GM21423 (cell line): ENCODE measurements around the gene SEC31B.

Source experiments
- ATAC-seq: cut with Tn5 transposase; IDR thresholded peaks from one replicate; pipeline ENCODE4 v1.9.1; 2021; ENCODE audit warnings: mild to moderate bottlenecking, moderate library complexity; ENCODE audit not compliant: unreplicated experiment

Gene SEC31B

GRCh38 chr10:100519311-100520051 is at the start of gene SEC31B:
TSS of gene SEC31B (minus strand) at chr10:100519861. CDS start at chr10:100516952, 2,909 bp downstream.
- ATAC-seq: no peak

- ATAC-seq: no peak
Measured at GRCh38 chr10:100568912-100569311, 49.3 kb upstream of the SEC31B start.

DNA sequence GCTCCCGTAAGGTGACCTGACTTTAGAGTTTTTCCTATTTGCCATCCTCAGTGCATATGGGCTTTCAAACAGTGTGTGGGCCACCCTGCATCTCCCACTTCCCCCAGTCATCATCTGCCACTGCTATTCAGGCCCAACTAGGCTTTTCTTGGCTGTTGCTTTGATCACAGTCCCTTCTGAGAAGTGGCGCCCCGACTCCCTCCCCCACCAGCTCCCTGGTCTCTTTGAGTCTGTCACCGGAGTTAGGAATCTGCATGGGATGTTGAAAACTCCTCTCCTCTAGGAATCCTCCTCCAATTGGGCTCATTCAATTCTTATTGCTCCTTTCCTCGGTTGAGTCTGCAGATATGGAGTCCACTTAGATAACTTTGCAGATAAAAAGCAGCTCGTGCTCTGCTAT is 48.2 kb upstream of the SEC31B start:
- no peak for ATAC-seq

DNA sequence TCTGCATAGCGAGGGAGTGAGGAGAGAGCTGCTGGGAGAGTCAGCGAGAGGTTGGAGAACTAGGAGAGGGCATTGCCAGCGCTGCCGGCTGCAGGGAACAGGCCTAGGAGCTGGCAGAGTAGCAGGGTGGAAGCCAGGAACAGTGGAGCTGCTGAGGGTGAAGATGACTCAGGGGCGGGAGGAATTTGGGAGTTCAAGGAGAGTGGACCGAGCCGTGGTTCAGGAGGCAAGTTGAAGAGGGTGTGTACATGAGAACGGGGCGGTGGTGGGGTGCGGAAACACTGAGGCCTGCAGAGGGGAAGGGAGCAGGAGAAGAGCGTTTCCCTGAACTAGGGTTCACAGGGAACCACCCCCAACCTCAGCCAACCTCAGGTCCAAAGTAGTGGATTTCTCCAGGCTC is 47.6 kb upstream of the SEC31B start:
- ATAC-seq: no peak

- ATAC-seq: no peak
Measured at GRCh38 chr10:100566561-100566960, 46.9 kb upstream of the SEC31B start.

DNA sequence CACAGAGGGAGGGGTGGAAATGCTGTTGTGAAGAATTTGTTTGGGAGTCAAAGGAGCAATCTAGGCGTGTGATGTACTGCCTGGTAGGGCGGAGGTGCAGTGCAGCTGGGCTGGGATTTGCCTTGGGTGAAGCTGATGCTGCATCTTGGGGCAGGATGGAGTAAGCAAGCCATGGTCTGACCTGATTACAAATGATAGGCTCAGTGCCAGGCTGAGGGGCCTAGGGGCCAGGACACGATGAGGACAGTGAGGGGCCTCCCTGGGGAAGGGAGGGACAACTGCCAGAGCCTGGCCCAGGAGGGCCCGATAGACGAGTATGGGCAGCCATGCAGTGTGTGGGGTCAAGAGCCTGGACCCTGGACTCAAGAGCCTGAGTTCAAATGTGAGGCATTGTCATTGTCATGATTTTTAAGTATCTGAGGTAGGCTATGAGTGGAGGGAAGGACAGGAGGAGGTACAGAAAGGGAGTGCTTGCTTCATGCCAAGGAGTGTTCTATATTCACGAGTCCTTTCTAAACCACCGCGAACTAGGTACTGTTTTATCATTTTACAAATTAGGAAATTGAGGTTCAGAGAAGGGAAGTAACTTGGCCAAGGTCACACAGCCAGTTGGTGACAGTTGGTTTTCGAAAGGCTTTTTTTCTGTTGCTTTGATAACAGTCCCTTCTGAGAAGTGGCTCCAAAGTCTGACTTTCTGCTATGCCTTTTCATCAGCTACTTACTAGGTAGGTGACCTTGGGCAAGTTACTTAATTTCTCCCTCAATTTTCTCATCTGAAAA is 45.7 kb upstream of the SEC31B start:
- no peak for ATAC-seq

DNA sequence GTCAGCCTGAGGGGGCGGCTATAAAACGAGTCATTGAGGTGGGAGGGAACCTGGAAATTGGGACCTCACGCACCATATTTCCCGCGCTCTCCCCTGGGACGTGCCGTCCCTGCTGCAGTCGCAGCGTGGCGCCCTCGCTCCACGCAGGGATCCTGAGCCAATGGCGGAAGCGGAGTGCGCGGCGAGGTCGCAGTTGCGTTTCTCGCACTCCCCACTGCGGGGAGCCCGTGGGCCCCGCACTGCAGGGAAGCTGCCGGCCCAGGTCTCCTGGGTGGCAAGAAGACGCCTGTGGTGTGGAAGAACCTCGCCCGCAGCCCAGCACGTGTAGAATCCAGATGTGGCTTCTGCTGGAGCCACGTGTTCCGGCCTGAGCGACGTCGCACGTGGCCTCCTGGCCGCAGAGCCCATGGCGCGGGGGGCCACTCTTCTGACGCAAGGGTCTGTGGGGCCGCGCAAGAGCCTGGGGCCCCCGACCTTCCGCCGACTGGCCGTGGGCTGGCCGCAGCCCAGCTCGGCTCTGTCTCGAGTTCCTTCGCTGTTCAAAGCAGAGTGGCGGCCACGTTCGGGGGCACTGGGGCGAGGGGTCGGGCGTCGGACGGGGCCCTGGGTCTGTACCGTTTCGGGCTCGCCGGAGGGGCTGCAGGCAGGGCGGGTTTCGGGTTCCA is 42.5 kb upstream of the SEC31B start:
- ATAC-seq: peak; percentile 72

DNA sequence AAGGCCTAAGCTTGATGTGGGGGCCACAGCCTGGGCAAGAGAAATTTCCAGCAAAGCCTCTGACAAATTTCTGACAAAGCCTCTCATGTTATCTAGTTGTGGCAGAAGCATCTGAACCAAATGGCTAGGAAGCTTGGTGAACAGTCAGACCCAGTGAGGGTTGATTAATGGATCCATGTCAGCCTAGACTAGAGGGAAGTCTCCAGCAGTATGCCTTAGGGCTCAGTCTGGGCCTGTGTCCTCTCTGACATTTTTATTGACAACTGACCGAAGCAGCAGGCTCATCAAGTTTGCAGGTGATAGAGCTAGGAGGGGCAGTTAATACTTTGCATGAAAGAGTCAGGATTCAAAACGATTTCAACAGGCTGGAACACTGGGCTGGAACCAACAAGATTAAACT is 41.3 kb upstream of the SEC31B start:
- no peak for ATAC-seq

DNA sequence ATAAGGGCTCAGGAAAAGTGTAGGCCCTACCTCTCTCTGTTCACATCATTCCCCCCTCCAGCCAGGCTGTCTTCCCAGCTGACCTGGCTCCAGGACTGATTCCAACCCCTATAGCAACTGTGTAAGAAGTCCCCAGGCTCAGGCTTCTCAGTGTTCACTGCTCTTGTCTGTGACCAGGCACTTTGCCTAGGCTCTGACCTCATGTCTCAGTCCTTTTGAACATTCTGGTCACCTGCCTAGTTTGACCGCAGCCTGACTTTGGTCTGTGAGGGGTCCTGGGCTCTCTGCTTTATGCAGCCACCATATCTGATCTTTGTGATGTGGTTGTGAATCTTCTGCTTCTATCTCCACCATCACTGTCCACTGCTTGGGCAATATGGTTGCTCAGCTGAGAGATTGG is 40.6 kb upstream of the SEC31B start:
- no peak for ATAC-seq

DNA sequence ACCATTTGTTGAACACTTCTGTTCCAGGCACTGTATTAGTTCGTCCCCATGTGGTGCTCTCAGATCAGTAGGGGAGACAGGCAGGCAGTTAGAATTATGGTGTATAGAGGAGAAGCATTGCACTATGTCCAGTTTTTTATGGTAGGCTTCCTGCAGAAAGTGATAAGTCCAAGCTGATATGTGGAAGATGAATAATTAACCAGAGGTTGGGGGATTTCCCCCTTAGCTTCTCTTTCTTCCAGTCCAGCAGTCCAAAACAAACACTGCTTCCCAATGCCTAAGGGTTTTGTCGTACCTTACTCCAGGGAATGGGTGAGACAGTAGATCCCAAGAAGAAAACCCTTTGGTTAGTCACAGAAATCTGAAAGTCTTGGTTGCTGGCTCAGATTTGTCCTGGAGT is 35.2 kb upstream of the SEC31B start:
- no peak for ATAC-seq

DNA sequence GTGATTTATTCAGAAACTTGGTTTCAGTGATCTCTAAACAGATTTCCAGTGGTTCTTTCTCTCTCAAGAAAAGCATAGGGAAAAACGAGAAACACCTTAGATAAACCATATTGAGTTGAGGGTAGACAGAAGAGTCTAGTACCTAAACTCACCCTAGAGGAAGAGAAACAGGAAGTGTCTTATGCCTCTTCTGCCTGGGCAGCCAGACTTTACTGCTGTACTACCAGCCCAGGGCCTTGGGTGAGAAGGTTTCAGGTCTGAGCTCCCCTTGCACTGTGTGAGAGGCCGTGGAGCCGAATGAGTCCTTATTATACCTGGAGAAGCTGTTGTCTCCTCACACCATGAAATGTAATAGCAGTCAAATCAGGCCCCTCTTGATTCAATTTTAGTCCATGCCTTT is 34.3 kb upstream of the SEC31B start:
- ATAC-seq: no peak

- ATAC-seq: no peak
Measured at GRCh38 chr10:100551738-100552137, 32.1 kb upstream of the SEC31B start.

- no peak for ATAC-seq
Measured at GRCh38 chr10:100551196-100551595, 31.5 kb upstream of the SEC31B start.

DNA sequence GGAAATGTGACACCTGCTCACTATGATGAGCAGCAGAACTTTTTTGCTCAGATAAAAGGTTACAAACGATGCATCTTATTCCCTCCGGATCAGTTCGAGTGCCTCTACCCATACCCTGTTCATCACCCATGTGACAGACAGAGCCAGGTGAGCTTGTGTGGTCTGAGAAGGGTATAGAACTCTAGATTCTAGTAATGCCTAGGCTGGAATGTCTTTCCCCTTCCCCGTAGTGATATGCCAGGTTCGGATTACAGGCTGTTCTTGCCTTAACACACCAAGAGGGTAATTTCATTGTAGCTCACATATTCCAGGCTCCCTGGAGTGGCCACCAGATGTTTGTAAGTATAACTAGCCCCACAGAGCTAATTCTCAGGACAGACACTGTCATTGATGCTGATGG is 25.3 kb upstream of the SEC31B start:
- no peak for ATAC-seq

- ATAC-seq: no peak
Measured at GRCh38 chr10:100537475-100537874, 17.8 kb upstream of the SEC31B start.

DNA sequence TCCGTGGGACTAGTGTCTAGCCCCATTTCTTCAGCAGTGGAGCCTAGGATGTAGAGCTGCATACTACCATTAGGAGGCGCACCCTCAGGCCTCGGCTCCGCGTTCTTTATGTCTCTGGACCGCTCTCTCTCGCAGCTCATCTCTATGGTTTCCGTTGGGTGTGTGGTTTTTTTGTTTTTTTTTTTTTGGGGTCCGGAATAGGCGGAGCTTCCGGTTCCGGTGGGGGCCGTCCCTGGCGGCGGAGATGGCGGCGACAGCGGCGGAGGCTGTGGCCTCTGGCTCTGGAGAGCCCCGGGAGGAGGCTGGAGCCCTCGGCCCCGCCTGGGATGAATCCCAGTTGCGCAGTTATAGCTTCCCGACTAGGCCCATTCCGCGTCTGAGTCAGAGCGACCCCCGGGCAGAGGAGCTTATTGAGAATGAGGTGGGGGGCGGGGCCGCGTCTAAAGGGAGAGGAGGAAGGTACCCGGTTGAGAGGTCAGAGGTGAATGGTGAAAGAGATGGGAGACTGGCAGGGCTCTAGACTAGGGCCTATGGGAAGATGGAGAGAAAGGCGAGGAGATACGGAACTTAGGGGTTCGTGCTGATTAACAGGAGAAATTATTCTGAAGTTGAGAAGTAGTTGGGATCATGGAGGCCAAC is 16.2 kb upstream of the SEC31B start, which contains the start of gene HIF1AN:
HIF1AN (plus strand) TSS at position 229 of the 639 bp plus-strand sequence; CDS start at position 245, 16 bp downstream.
- peak; percentile 96 for ATAC-seq

DNA sequence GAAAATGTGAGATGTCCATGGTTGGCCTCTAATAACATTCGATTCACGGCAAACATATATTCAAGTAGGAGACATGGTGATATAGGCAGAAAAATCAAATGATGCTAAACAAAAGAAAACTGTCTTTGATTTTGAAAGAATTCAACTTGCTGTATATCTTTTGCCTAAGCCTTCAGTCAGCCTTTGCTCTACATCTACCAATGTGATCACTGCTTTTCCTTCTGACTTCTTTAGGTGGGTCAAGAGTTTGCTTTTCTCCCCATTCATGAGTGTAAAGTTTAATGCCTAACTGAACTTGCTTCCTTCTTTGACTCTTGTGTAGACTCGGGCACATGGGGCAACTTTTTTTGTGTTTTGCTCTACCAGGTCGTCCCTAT is 15.7 kb upstream of the SEC31B start:
- ATAC-seq: no peak

GRCh38 chr10:100534726-100535125 is 15.1 kb upstream of the SEC31B start:
- ATAC-seq: no peak

DNA sequence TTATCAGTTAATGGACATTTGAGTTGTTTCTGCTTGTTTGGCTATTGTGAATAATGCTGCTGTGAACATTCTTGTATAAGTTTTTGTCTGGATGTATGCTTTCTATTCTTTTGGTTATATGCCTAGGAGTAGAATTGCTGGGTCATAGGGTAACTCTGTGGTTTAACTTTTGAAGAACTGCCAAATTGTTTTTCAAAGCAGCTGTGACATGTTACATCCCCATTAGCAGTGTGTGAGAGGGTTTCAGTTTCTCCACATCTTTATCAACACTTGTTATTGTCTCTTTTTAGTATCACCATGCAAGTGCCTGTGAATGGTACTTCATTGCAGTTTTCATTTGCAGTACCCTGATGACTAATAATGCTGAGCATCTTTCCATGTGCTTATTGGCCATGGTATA is 12.1 kb upstream of the SEC31B start:
- no peak for ATAC-seq

DNA sequence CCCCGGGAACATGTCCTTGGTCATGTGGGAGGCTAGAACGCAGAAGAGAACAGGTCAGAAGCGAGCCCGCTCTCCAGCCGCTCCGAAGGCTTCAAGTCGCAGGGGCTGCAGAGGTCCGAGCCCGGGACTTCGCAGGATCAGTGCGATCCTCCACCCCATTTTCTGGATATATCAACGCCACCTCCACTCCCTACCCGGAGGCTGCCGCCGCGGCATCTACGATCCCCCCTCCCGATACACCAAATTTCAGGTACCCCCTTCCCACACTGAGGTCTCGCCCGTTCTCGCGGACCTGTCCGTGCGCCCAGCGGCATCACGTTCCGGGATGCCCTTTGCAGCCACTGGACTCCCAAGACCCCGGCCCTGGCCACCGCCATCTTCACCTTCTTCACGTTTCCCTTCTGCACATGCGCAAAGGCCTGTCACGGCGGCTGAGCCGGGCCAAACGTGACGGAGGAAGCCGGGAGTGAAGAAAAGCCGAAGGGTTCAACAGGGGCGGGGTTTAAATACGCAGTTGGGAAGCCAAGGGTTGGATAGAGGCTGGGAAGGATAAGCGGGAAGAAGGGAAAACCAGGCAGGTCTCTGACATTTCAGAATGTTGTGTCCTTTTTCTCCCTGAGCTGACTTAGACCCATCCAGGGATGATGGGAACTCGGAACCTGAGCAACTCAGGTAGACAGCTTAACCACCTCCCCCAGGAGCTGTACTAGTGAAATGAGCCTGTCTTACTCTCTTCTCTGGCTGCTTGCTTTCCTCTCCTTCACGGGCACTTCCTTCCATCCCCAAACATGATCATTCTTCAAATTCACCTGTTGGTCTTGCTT is 10.0 kb upstream of the SEC31B start, which contains the start of gene NDUFB8:
NDUFB8 (minus strand) TSS at position 397 of the 824 bp plus-strand sequence; CDS start at position 377, 20 bp downstream.
- peak; percentile 56 for ATAC-seq
